Measurements from ENCODE around the gene PTPRG.

The PTPRG gene

DNA sequence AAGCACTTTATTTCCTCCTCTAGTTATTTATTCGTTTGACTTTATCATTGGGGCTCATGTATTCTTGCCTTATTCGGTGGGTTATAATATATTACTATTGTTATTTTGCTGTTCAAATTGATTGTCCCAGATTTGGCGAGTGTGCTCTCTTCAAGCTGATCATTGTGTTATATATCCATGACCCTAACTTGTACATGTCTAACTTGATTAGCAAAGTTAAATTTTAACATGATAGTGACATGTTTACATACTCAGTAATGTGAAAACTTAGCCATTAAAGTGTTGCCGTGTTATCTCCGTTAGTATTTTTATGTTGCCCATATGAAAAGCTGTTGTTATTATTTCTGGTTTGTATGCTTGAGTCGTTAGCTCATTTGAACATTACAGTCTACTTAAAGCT, 327.9 kb downstream of the PTPRG start:
- DNase-seq (ENCODE audit: low read depth, low spot score) = no peak

- DNase-seq (ENCODE audit: low read depth, low spot score) = no peak
These were observed 328.8 kb downstream of the PTPRG start for GRCh38 chr3:61890167-61890566.

DNA sequence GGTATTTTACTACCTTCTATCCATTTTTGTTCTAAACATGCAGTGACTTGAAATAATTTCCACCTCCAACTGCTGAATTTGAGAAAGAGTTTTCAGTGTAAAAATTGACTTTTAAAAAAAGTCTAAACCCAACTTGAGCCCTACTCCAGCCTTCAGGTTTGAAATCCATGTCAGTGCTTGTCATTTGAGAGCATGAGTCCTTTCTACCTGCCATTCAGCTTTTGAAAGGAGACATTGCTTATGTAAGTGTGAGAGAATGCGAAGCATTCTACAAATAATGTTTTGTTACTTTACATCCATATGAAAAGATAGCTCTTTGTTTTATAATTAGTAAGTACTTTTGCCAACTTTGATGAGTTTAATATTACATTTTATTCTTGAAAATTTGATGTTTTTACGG, 329.2 kb downstream of the PTPRG start:
- DNase-seq (ENCODE audit: low read depth, low spot score) = no peak

DNA sequence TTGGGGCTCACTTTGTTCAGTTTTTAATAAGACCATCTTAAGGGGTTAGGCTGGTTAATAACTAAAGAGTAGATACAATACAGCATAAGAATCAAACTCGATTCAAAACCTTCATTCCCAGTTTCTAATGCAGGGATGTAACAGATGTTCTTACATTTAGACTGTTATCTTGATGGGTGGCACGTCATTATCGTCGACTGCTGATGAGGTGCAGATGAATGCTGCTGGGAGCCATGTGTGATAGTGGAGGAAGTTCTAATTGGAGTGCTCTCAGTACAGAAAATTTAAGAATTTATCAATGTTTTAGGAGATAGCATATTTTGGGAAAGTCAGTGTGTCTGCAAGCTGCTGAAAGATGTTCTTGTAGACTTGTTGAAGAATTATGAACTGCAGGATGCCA, 331.5 kb downstream of the PTPRG start:
- no peak for DNase-seq (ENCODE audit: low read depth, low spot score)

DNA sequence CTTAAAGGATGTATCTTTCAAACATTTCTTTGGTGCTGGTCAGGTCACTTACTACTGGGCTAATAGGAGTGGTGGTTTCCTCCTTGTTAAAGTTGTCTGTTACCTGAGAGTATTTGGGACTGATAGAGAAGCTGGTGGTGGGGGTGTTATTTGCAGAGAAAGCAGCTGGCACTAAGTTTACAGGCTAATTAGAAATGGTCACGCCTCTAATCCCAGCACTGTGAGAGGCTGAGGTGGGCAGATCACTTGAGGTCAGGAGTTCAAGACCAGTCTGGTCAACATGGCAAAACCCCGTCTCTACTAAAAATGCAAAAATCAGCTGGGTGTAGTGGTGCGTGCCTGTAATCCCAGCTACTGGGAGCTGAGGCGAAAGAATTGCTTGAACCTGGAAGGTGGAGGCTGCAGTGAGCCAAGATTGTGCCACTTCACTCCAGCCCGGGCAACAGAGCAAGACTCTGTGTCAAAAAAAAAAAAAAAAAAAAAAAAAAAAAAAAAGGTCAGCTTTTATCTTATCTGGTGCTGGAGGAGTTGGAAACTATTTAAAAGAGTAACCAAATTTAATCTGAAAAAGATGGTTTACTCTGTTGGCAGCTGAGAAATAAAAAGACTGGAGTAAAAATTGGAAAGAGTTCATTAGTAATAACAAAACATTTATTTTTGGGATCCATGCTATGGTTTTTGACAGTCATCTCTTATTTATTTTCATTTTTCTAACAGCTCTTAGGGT, 332.6 kb downstream of the PTPRG start:
- DNase-seq (ENCODE audit: low read depth, low spot score) = no peak

- peak; percentile 61 for DNase-seq (ENCODE audit: low read depth, low spot score)
These were observed 333.9 kb downstream of the PTPRG start for GRCh38 chr3:61894988-61895935.

GRCh38 chr3:61896251-61896650, 334.9 kb downstream of the PTPRG start:
- DNase-seq (ENCODE audit: low read depth, low spot score) = no peak

DNA sequence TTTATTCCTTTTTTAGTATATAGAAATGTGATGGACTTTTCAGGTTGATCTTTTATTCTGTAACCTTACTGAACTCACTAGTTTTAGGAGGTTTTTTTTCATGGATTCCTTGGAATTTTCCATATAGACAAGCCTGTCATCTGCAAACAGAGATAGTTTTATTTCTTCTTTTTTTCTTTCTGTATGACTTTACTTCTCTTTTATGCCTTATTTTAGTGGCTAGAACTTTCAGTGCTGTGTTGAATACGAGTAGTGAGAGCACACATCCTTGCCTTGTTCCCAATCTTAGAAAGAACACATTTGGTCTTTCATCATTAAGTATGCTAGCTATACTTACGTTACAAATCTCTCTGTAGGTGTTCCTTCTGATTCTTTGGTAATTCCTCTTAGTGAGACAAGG, 336.5 kb downstream of the PTPRG start:
- DNase-seq (ENCODE audit: low read depth, low spot score) = no peak

DNA sequence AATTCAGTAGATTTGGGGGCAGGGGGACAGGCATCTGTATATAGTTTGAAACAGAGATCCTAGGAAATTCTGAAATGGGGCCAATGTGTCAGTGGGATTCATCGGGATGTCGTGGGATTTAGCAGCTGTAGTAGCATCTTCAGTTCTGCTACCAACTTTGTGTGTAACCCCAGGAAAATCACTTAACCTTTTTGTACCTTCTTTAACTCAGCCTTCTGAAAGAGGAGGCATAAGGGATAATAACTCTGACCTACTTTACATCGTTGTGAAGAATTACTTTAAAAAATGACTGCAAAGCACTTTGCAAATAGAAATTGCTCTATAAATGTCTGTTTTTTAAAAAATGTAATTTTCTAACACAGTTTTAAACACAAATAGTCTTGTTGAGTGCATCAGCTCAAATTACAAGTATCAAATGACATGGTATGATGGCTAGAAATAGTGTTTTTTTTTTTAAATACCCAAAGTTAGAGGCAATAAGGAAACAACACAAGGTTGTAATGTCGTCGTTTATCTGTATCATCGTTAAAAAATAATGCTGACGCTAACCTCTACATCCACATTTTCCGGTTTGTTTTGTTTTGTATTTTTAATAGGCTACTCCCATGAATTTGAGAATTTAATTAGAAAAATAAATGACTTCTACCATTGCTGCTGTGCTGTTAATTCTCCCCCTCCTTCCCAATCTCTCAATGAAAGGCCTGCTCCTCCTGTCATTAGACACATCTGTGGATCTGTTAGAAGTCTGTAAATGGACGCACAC, 338.5 kb downstream of the PTPRG start:
- DNase-seq (ENCODE audit: low read depth, low spot score) = no peak

DNA sequence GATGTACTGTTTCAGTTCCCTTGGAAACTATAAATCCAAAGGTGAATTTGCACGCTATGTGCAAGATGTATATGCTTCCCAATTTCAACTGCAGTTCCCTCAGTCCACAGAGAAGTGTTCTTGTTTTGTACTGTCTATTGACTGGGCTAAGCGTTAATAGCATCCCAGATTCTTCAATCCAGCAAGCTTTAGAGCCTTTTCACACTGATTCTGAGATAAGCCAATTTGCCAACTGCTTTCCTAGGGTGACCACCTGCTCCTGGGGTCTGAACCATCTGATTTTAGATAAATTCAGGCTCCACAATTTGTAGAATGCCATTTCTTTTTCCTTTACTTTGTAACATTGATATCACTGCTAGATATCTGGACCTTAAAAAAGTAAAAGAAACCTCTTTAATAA, 340.1 kb downstream of the PTPRG start:
- no peak for DNase-seq (ENCODE audit: low read depth, low spot score)

GRCh38 chr3:61901986-61902385, 340.6 kb downstream of the PTPRG start:
- no peak for DNase-seq (ENCODE audit: low read depth, low spot score)

DNA sequence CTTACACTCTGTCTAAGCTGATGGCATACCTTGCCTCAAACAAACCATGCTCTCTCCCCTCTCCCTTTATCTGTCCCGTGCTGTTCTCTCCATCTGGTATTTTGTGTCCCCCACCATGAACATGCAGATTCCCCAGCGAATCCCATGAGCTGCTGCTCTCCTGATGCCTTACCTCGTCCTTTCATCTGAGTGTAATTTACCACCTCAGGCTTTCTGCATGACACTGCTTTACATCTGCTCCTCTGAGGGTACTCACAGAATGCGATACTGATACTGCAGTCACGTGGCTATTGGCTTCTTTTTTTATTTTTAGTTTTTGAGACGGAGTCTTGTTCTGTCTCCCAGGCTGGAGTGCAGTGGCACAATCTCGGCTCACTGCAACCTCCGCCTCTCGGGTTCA, 341.7 kb downstream of the PTPRG start:
- DNase-seq (ENCODE audit: low read depth, low spot score) = no peak

DNA sequence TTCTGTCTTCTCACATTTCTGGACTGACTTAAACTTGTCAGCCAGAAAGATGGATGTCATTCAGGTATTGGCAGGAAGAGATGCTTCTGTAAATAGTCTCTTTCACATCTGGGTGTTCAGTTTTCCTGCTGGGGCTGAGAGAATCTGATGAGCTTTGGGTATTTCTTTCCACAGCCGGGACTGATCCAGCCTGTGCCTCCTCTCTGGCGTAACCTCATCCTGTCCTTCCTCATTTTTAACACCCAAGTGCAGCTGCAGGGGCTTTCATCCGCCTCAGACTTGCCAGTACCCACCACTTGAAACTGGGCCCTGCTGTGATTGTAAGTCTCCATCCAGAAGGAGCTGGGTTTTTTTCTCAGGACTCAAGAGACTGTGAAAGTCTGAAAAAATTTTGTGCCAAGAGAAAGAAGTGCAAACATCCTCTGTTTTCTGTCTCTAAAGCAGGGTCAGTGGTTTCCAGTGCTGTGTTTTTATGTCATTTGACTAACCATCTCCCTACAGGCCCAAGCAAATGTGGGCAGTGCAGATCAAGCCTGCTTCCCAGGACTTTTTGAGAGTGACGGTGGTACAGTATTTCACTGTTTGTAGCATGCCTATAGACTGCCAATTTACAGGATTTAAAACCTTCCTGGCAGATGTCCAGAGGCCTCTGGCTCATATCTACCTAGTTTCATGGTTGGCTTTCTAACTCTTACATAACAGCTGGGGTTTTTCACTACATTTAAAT, 342.7 kb downstream of the PTPRG start:
- DNase-seq (ENCODE audit: low read depth, low spot score) = no peak

GRCh38 chr3:61907210-61907795, 345.9 kb downstream of the PTPRG start:
- DNase-seq (ENCODE audit: low read depth, low spot score) = no peak

DNA sequence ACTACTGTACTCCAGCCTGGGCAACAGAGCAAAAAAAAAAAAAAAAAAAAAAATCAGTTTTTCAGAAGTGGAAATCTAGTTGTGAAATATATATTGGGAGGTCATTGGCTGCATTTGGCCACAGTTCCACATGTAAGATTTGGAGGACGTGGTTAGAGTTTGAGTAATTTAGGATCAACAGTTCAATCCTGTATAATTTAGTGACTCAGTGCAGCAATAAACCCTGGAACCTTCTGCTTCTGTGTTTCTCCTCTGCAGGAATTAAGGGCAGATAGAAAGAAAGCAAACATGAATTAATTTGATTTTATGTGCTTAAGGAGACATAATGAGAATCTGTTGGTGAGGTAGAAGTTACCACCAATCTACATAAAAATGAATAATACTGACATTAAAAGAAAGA, 347.0 kb downstream of the PTPRG start:
- no peak for DNase-seq (ENCODE audit: low read depth, low spot score)

DNA sequence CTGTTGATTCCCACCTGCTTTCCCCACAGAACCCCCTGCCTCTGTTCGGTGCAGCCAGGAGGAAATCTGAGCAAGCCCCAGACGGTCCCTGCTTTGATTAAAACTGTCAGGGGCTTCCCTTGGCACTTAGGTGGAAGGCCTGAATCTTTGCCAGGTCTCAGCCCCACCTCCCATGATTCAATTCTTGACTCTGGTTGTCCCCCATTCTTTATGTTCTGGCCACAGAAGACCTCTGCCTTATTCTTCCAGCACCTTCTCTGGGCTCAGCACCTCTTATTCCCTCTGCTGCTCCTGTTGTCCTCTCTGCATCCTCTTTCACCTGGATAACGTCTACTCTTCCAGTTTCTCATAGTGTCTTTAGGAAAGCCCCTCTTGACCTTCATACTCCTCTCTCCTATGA, 349.4 kb downstream of the PTPRG start:
- DNase-seq (ENCODE audit: low read depth, low spot score) = no peak

GRCh38 chr3:61912158-61912557, 350.8 kb downstream of the PTPRG start:
- no peak for DNase-seq (ENCODE audit: low read depth, low spot score)

- no peak for DNase-seq (ENCODE audit: low read depth, low spot score)
These were observed 352.3 kb downstream of the PTPRG start for GRCh38 chr3:61913701-61914100.

- DNase-seq (ENCODE audit: low read depth, low spot score) = no peak
These were observed 352.9 kb downstream of the PTPRG start for GRCh38 chr3:61914276-61914675.

- no peak for DNase-seq (ENCODE audit: low read depth, low spot score)
These were observed 353.9 kb downstream of the PTPRG start for GRCh38 chr3:61915296-61915695.

- no peak for DNase-seq (ENCODE audit: low read depth, low spot score)
These were observed 358.0 kb downstream of the PTPRG start for GRCh38 chr3:61919371-61919770.

All from ELF-1 (cell line).